Thymus (tissue), 11 donors: ENCODE measurements around the gene CLIC4. TPM values are rescaled to one million over a fixed set of nuclear protein-coding genes. Genes with fewer than 3 reads are reported as not detected.

Source experiments
- DNase-seq, 9 donors: peaks; one replicate each; pipeline ENCODE4 v3.0.0-alpha.2; 2013; ENCODE audit warnings: low spot score in 9 of 9, low read depth in 6 of 9, missing footprints in 1 of 9
- H3K27ac ChIP-seq, 2 donors: one replicate each; pipeline ENCODE4 v1.5.1; 2013; ENCODE audit warnings: control low read depth in 1 of 2, low read depth in 1 of 2, low read length in 1 of 2, mild to moderate bottlenecking in 1 of 2, moderate library complexity in 1 of 2
- H3K27me3 ChIP-seq, 2 donors: one replicate each; pipeline ENCODE4 v1.5.1; 2013; ENCODE audit warnings: low read length in 1 of 2; ENCODE audit not compliant: control insufficient read depth in 2 of 2, insufficient read depth in 1 of 2
- H3K36me3 ChIP-seq, 2 donors: one replicate each; pipeline ENCODE4 v1.5.1; 2013; ENCODE audit warnings: low read length in 1 of 2, mild to moderate bottlenecking in 1 of 2, moderate library complexity in 1 of 2; ENCODE audit not compliant: control insufficient read depth in 2 of 2, insufficient read depth in 2 of 2
- H3K4me1 ChIP-seq, 2 donors: one replicate each; pipeline ENCODE4 v1.5.1; 2013; ENCODE audit warnings: low read length in 2 of 2; ENCODE audit not compliant: control insufficient read depth in 2 of 2, insufficient read depth in 2 of 2
- H3K4me3 ChIP-seq, 2 donors: one replicate each; pipeline ENCODE4 v1.5.1; 2013; ENCODE audit warnings: low read length in 2 of 2, control low read depth in 1 of 2, mild to moderate bottlenecking in 1 of 2
- H3K9me3 ChIP-seq, 2 donors: one replicate each; pipeline ENCODE4 v1.5.1; 2013; ENCODE audit warnings: low read length in 1 of 2, mild to moderate bottlenecking in 1 of 2; ENCODE audit not compliant: control insufficient read depth in 2 of 2, insufficient read depth in 1 of 2
- WGBS: extraction: QIAGEN DNeasy Blood & Tissue Kit; methylation state at CpG from one replicate; pipeline ENCODE4 v1.1.7; 2013; 5-methylcytosine and 5-hydroxymethylcytosine counted together
- polyA plus RNA-seq: library from polyadenylated mRNA; stranded (reverse); fragments of 200-250 nt; gene quantifications from one replicate; pipeline ENCODE4 v1.2.3, GENCODE V29; 2013
- total RNA-seq: library from RNA; stranded (reverse); fragments of 120-200 nt; gene quantifications from one replicate; pipeline ENCODE4 v1.2.4, GENCODE V29; 2013
- donor health status: healthy.

CLIC4 gene
- total and polyA plus RNA-seq, 2 donors: 29.9 to 96.5 TPM

GRCh38 chr1:24872061-24872850, 127.0 kb downstream of the CLIC4 start:
- Histone ChIP-seq H3K36me3 (no peaks in the 10 kb centered on the region), H3K27ac (no peak overlapping the region), H3K4me3 (no peak overlapping the region), H3K4me1 (peaks cover 8 to 20% of the 10 kb centered on the region in 2 donors), H3K27me3 (no peaks in the 10 kb centered on the region), H3K9me3 (no peaks in the 10 kb centered on the region)
- WGBS: 55% methylated on average over 19 of the region's 19 CpGs
- peak in 1 of 9 donors; percentile 12 for DNase-seq

GRCh38 chr1:24873148-24873547, 127.9 kb downstream of the CLIC4 start:
- no peak for DNase-seq
- Histone ChIP-seq H3K9me3 (no peaks in the 10 kb centered on the region), H3K27ac (no peak overlapping the region), H3K27me3 (no peaks in the 10 kb centered on the region), H3K36me3 (no peaks in the 10 kb centered on the region), H3K4me3 (no peak overlapping the region), H3K4me1 (peaks cover 8 to 20% of the 10 kb centered on the region in 2 donors)
- 98% methylated on average over 1 of the region's 1 CpG for WGBS

- H3K36me3 ChIP-seq: no peaks in the 10 kb centered on the region
- H3K4me1 ChIP-seq: peaks cover 8 to 20% of the 10 kb centered on the region in 2 donors
- 93% methylated on average over 7 of the region's 7 CpGs for WGBS
- H3K27me3 ChIP-seq: no peaks in the 10 kb centered on the region
- H3K4me3 ChIP-seq: no peak overlapping the region
- H3K9me3 ChIP-seq: no peaks in the 10 kb centered on the region
- H3K27ac ChIP-seq: no peak overlapping the region
- DNase-seq: no peak
Observed at GRCh38 chr1:24874056-24874455, 128.8 kb downstream of the CLIC4 start.

- Histone ChIP-seq H3K4me1 (peaks cover 8 to 20% of the 10 kb centered on the region in 2 donors), H3K4me3 (no peak overlapping the region), H3K9me3 (no peaks in the 10 kb centered on the region), H3K27me3 (no peaks in the 10 kb centered on the region), H3K27ac (no peak overlapping the region), H3K36me3 (no peaks in the 10 kb centered on the region)
- DNase-seq: no peak
- 95% methylated on average over 16 of the region's 16 CpGs for WGBS
Observed at GRCh38 chr1:24874611-24875234, 129.5 kb downstream of the CLIC4 start.

- Histone ChIP-seq H3K36me3 (no peaks in the 10 kb centered on the region), H3K4me1 (peaks cover 8 to 20% of the 10 kb centered on the region in 2 donors), H3K4me3 (no peak overlapping the region), H3K27ac (no peak overlapping the region), H3K27me3 (no peaks in the 10 kb centered on the region), H3K9me3 (no peaks in the 10 kb centered on the region)
- WGBS: 95% methylated on average over 8 of the region's 8 CpGs
- DNase-seq: no peak
Observed at GRCh38 chr1:24875257-24875656, 130.0 kb downstream of the CLIC4 start.

- no peak overlapping the region for H3K27ac ChIP-seq
- no peaks in the 10 kb centered on the region for H3K9me3 ChIP-seq
- WGBS: 87% methylated on average over 8 of the region's 8 CpGs
- H3K4me3 ChIP-seq: no peak overlapping the region
- no peaks in the 10 kb centered on the region for H3K36me3 ChIP-seq
- no peaks in the 10 kb centered on the region for H3K27me3 ChIP-seq
- DNase-seq: no peak
- peaks cover 2 to 13% of the 10 kb centered on the region in 2 donors for H3K4me1 ChIP-seq
Observed at GRCh38 chr1:24875991-24876506, 130.8 kb downstream of the CLIC4 start.

GRCh38 chr1:24878045-24878444, 132.8 kb downstream of the CLIC4 start:
- no peaks in the 10 kb centered on the region for H3K27me3 ChIP-seq
- no peaks in the 10 kb centered on the region for H3K9me3 ChIP-seq
- no peak overlapping the region for H3K4me3 ChIP-seq
- no peaks in the 10 kb centered on the region for H3K4me1 ChIP-seq
- WGBS: 82% methylated on average over 6 of the region's 6 CpGs
- no peak overlapping the region for H3K27ac ChIP-seq
- H3K36me3 ChIP-seq: no peaks in the 10 kb centered on the region
- no peak for DNase-seq

GRCh38 chr1:24878775-24879742, 133.8 kb downstream of the CLIC4 start:
- H3K27me3 ChIP-seq: no peaks in the 10 kb centered on the region
- 95% methylated on average over 7 of the region's 7 CpGs for WGBS
- no peaks in the 10 kb centered on the region for H3K9me3 ChIP-seq
- H3K27ac ChIP-seq: no peak overlapping the region
- DNase-seq: no peak
- no peak overlapping the region for H3K4me3 ChIP-seq
- no peaks in the 10 kb centered on the region for H3K36me3 ChIP-seq
- no peaks in the 10 kb centered on the region for H3K4me1 ChIP-seq
